ENCODE results near the gene CRABP2. TPM values are rescaled to one million over a fixed set of nuclear protein-coding genes. Genes with fewer than 3 reads are reported as not detected.

Gene CRABP2
- total and polyA plus RNA-seq, 2 experiments from 2014 or later, result 38.8 to 64.1 TPM

- no peak overlapping the region for H3K4me2 ChIP-seq (ENCODE audit: unreplicated experiment)
- no peaks in the 10 kb centered on the region for H3K9me3 ChIP-seq (ENCODE audit: low read depth)
- H3K9me2 ChIP-seq (ENCODE audit: insufficient read depth), result no peaks in the 10 kb centered on the region
- no peak overlapping the region for H2AFZ ChIP-seq
- no peak overlapping the region for H3K4me3 ChIP-seq
- peaks cover 5% of the 10 kb centered on the region; the same call in 1 of the 2 replicates for H3K36me3 ChIP-seq (ENCODE audit: low read depth)
- 91 to 97% methylated on average over 20 of the region's 20 CpGs for WGBS, 2 experiments (ENCODE audit: low coverage in 1 of 2, low lambda C conversion rate in 2 of 2, missing lambda C conversion rate in 2 of 2)
- TF ChIP-seq EZH2phosphoT487 (IDR thresholded peaks at IDR 0.05; ENCODE audit: insufficient read depth, low read depth), result no peak
- TF ChIP-seq EZH2 (IDR thresholded peaks at IDR 0.05; ENCODE audit: insufficient read depth, poor library complexity, severe bottlenecking), result no peak
- no peak overlapping the region for H3K27ac ChIP-seq
- peaks cover 21% of the 10 kb centered on the region for H3K79me2 ChIP-seq (ENCODE audit: insufficient read depth)
- H3F3A ChIP-seq (ENCODE audit: insufficient read depth), result no peaks in the 10 kb centered on the region; the same call in 1 of the 2 replicates
- no peak for DNase-seq
- H4K20me1 ChIP-seq (ENCODE audit: insufficient read depth), result no peaks in the 10 kb centered on the region
- H3K4me1 ChIP-seq (ENCODE audit: insufficient read depth), result peaks cover 4% of the 10 kb centered on the region; the same call in 1 of the 2 replicates
- no peak overlapping the region for H3K9ac ChIP-seq
- in situ Hi-C loops (cut with MboI), result no loop called here
- H3K27me3 ChIP-seq (replicated peaks; ENCODE audit: insufficient read depth), result no peaks in the 10 kb centered on the region
These were observed 28.7 kb upstream of the CRABP2 start for GRCh38 chr1:156733989-156734584.

- 2 to 3% methylated on average over 43 to 56 of the region's 57 CpGs for WGBS, 2 experiments (ENCODE audit: low coverage in 1 of 2, low lambda C conversion rate in 2 of 2, missing lambda C conversion rate in 2 of 2)
- in situ Hi-C loops (cut with MboI), result no loop called here
- TF ChIP-seq EZH2 (IDR thresholded peaks at IDR 0.05; ENCODE audit: insufficient read depth, poor library complexity, severe bottlenecking) (no peak), EZH2phosphoT487 (IDR thresholded peaks at IDR 0.05; ENCODE audit: insufficient read depth, low read depth) (no peak)
- peaks cover 11% of the 10 kb centered on the region; the same call in 1 of the 2 replicates for H3K36me3 ChIP-seq (ENCODE audit: low read depth)
- H3K9me3 ChIP-seq (ENCODE audit: low read depth), result no peaks in the 10 kb centered on the region
- H3K4me3 ChIP-seq, result peak within 1 kb of the TSS; percentile 99
- no peaks in the 10 kb centered on the region for H3K27me3 ChIP-seq (replicated peaks; ENCODE audit: insufficient read depth)
- peak within 1 kb of the TSS; percentile 96 for H3K27ac ChIP-seq
- peaks cover 6% of the 10 kb centered on the region; the same call in 1 of the 2 replicates for H3F3A ChIP-seq (ENCODE audit: insufficient read depth)
- no peaks in the 10 kb centered on the region for H3K9me2 ChIP-seq (ENCODE audit: insufficient read depth)
- peak within 1 kb of the TSS; percentile 99 for H3K9ac ChIP-seq
- H4K20me1 ChIP-seq (ENCODE audit: insufficient read depth), result no peaks in the 10 kb centered on the region
- peaks cover 58% of the 10 kb centered on the region for H3K79me2 ChIP-seq (ENCODE audit: insufficient read depth)
- peaks cover 29% of the 10 kb centered on the region for H3K4me1 ChIP-seq (ENCODE audit: insufficient read depth)
- peak; percentile 100 for DNase-seq
- H2AFZ ChIP-seq, result peak within 1 kb of the TSS; percentile 92
- peak within 1 kb of the TSS; percentile 98 for H3K4me2 ChIP-seq (ENCODE audit: unreplicated experiment)
These were observed 23.4 kb upstream of the CRABP2 start, which contains the start of gene ISG20L2 for GRCh38 chr1:156728599-156729462. Gene ISG20L2 (minus strand): TSS chr1:156728766. CDS start chr1:156727652, 1,114 bp downstream.

GRCh38 chr1:156727926-156728598 is 22.7 kb upstream of the CRABP2 start, which contains the start of gene METTL25B:
Gene METTL25B (plus strand): TSS chr1:156728469. CDS start chr1:156729105, 636 bp downstream.
- peaks cover 29% of the 10 kb centered on the region for H3K4me1 ChIP-seq (ENCODE audit: insufficient read depth)
- TF ChIP-seq EZH2phosphoT487 (IDR thresholded peaks at IDR 0.05; ENCODE audit: insufficient read depth, low read depth), result no peak
- no peak for TF ChIP-seq EZH2 (IDR thresholded peaks at IDR 0.05; ENCODE audit: insufficient read depth, poor library complexity, severe bottlenecking)
- WGBS, 2 experiments (ENCODE audit: low coverage in 1 of 2, low lambda C conversion rate in 2 of 2, missing lambda C conversion rate in 2 of 2), result 1% methylated on average over 45 of the region's 46 CpGs
- peak within 1 kb of the TSS; percentile 98 for H3K4me2 ChIP-seq (ENCODE audit: unreplicated experiment)
- H3K27me3 ChIP-seq (replicated peaks; ENCODE audit: insufficient read depth), result no peaks in the 10 kb centered on the region
- no peaks in the 10 kb centered on the region for H4K20me1 ChIP-seq (ENCODE audit: insufficient read depth)
- H3K27ac ChIP-seq, result peak within 1 kb of the TSS; percentile 96
- H3K9ac ChIP-seq, result peak within 1 kb of the TSS; percentile 99
- H2AFZ ChIP-seq, result peak within 1 kb of the TSS; percentile 92
- H3F3A ChIP-seq (ENCODE audit: insufficient read depth), result peaks cover 6% of the 10 kb centered on the region; the same call in 1 of the 2 replicates
- no peaks in the 10 kb centered on the region for H3K9me3 ChIP-seq (ENCODE audit: low read depth)
- H3K9me2 ChIP-seq (ENCODE audit: insufficient read depth), result no peaks in the 10 kb centered on the region
- H3K36me3 ChIP-seq (ENCODE audit: low read depth), result peaks cover 16% of the 10 kb centered on the region; the same call in 1 of the 2 replicates
- in situ Hi-C loops (cut with MboI), result no loop called here
- peaks cover 66% of the 10 kb centered on the region for H3K79me2 ChIP-seq (ENCODE audit: insufficient read depth)
- peak; percentile 95 for DNase-seq
- H3K4me3 ChIP-seq, result peak within 1 kb of the TSS; percentile 99

GRCh38 chr1:156727492-156727891 is 22.1 kb upstream of the CRABP2 start:
- peaks cover 6% of the 10 kb centered on the region; the same call in 1 of the 2 replicates for H3F3A ChIP-seq (ENCODE audit: insufficient read depth)
- no peak overlapping the region for H2AFZ ChIP-seq
- peaks cover 29% of the 10 kb centered on the region for H3K4me1 ChIP-seq (ENCODE audit: insufficient read depth)
- peak overlapping the region; percentile 96 for H3K27ac ChIP-seq
- in situ Hi-C loops (cut with MboI), result no loop called here
- H3K4me2 ChIP-seq (ENCODE audit: unreplicated experiment), result peak overlapping the region; percentile 98
- H3K27me3 ChIP-seq (replicated peaks; ENCODE audit: insufficient read depth), result no peaks in the 10 kb centered on the region
- H4K20me1 ChIP-seq (ENCODE audit: insufficient read depth), result no peaks in the 10 kb centered on the region
- peak; percentile 22 for DNase-seq
- H3K36me3 ChIP-seq (ENCODE audit: low read depth), result peaks cover 21% of the 10 kb centered on the region; the same call in 1 of the 2 replicates
- H3K4me3 ChIP-seq, result peak overlapping the region; percentile 99
- H3K9ac ChIP-seq, result peak overlapping the region; percentile 99
- H3K9me2 ChIP-seq (ENCODE audit: insufficient read depth), result no peaks in the 10 kb centered on the region
- peaks cover 71% of the 10 kb centered on the region for H3K79me2 ChIP-seq (ENCODE audit: insufficient read depth)
- WGBS, 2 experiments (ENCODE audit: low coverage in 1 of 2, low lambda C conversion rate in 2 of 2, missing lambda C conversion rate in 2 of 2), result 22 to 31% methylated on average over 7 of the region's 7 CpGs
- no peaks in the 10 kb centered on the region for H3K9me3 ChIP-seq (ENCODE audit: low read depth)
- TF ChIP-seq EZH2 (IDR thresholded peaks at IDR 0.05; ENCODE audit: insufficient read depth, poor library complexity, severe bottlenecking), result no peak
- no peak for TF ChIP-seq EZH2phosphoT487 (IDR thresholded peaks at IDR 0.05; ENCODE audit: insufficient read depth, low read depth)

Measured in GM23248 (cell line).